B cell (primary cell): Measurements from ENCODE around the gene DPH1.

ENCODE experiments used
- EZH2 ChIP-seq: IDR thresholded peaks from 2 replicates; pipeline ENCODE4 v1.6.1; 2012; ENCODE audit warnings: borderline replicate concordance, low read depth, mild to moderate bottlenecking, moderate library complexity, low read length; ENCODE audit not compliant: insufficient read depth, poor library complexity, severe bottlenecking
- TF ChIP-seq, protein P1 (sequence below): fragments of 200-600 bp; IDR thresholded peaks from one replicate; pipeline ENCODE4 v1.8.0; 2022; ENCODE audit warnings: antibody characterized with exemption, mild to moderate bottlenecking

DNA sequence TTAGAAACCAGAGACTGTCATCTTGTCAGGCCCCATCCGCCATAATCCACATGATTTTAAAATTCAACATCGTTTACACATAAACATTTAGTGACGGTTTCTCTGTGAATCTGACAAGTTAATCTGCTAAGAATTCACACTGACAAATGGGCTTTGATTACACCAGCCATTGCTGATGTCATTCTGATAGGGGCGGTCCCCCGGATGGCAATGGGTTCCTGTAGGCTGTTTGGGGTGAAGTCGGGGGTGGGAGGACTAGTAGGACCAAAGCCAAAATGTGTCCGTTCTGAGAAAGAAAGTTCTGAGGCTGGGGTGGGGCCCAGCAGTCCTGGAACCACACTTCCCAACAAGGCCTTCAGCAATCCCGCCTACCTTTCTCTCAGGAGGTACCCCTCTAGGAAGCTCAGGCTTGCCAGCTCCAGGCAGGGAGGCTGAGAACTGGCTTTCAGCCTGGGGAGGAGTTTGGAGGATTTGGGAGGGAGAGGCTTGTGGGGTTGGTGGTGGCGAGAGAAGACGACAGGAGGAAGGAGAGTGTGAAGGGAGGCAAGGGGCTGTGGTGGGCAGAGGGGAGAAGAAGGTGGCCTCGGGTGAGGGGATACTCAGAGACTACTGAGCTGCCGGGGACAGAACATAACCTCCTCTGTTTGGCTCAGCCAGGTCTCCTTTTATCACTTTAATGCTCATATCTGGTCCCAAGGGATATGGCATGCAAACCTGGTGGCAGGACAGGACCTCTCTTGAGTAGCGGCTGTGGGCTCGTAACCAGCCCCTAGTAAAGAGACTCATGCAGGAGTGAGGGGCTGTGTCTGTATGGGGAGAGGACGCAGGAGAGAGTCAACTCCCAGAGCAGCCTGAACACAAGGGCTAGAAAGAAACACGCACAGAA, 33.6 kb downstream of the DPH1 start:
- TF ChIP-seq EZH2, result no peak
- TF ChIP-seq, protein P1, sequence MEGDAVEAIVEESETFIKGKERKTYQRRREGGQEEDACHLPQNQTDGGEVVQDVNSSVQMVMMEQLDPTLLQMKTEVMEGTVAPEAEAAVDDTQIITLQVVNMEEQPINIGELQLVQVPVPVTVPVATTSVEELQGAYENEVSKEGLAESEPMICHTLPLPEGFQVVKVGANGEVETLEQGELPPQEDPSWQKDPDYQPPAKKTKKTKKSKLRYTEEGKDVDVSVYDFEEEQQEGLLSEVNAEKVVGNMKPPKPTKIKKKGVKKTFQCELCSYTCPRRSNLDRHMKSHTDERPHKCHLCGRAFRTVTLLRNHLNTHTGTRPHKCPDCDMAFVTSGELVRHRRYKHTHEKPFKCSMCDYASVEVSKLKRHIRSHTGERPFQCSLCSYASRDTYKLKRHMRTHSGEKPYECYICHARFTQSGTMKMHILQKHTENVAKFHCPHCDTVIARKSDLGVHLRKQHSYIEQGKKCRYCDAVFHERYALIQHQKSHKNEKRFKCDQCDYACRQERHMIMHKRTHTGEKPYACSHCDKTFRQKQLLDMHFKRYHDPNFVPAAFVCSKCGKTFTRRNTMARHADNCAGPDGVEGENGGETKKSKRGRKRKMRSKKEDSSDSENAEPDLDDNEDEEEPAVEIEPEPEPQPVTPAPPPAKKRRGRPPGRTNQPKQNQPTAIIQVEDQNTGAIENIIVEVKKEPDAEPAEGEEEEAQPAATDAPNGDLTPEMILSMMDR, result no peak
